GM18868 (cell line): Measurements from ENCODE around the gene ATP10A.

Experiments
- ATAC-seq: cut with Tn5 transposase; IDR thresholded peaks from one replicate; pipeline ENCODE4 v1.9.1; 2021; ENCODE audit warnings: mild to moderate bottlenecking, moderate library complexity; ENCODE audit not compliant: unreplicated experiment

ATP10A gene

GRCh38 chr15:25863111-25863967, at the start of gene ATP10A:
Gene ATP10A (minus strand): TSS chr15:25863327. CDS start chr15:25863096, 231 bp downstream.
- ATAC-seq = no peak

DNA sequence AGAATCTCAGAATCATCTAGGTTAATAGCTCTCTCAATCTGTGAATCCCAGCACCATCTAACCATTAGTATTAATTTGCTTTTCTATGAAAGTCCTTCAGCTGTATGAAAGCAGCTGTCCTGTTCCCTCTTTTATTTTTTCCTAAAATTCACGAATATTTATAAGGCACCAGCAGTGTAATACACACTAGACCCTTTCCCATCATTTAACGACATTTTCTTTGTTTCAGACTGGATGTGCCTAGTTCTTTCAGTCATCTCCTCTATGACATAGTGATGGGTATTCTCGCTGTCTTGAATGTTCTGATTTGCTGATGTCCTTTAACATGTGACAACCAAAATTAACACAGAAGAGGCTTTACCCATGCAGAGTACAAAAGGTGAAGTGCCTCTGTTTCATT, 48.9 kb upstream of the ATP10A start:
- ATAC-seq = no peak

DNA sequence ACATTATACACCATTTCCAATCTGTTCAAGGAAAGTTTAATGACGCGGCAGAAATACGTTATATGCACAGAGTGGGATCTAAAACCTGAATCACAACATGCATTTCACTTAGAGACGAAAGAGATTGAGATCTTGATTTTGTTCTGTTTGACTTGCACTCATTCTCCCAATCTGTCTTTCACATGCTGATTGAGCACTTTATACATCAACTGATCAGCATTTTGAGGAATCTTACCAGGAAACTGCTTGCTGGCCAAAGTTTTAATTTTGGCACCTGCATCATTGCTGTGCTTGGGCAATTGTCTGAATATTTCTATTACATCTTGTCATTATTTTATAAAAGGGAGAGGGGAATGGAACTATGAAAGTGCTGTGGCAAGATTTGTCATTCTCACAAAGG, 47.7 kb upstream of the ATP10A start:
- no peak for ATAC-seq

GRCh38 chr15:25909806-25910205, 46.7 kb upstream of the ATP10A start:
- no peak for ATAC-seq

GRCh38 chr15:25909325-25909724, 46.2 kb upstream of the ATP10A start:
- no peak for ATAC-seq

DNA sequence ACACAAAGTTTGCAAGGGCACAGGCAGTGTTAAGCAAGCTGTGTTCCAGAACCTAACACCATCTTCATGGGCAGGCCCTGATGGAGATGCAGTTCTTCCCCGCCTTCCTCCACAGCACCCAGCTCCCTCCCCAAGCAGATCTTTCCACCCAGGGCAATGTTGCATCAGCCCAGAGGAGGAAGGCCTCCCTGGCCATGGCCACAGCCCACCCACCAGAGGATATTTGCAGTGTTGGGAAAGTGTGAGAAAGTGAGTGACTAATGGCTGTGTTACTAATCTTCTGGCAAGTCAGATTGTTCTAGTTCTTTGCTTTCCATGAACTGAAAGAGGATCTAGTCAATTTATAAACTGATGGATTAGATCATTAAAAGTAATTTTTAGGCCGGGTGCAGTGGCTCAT, 42.0 kb upstream of the ATP10A start:
- no peak for ATAC-seq

GRCh38 chr15:25903024-25903581, 40.0 kb upstream of the ATP10A start:
- ATAC-seq = no peak

DNA sequence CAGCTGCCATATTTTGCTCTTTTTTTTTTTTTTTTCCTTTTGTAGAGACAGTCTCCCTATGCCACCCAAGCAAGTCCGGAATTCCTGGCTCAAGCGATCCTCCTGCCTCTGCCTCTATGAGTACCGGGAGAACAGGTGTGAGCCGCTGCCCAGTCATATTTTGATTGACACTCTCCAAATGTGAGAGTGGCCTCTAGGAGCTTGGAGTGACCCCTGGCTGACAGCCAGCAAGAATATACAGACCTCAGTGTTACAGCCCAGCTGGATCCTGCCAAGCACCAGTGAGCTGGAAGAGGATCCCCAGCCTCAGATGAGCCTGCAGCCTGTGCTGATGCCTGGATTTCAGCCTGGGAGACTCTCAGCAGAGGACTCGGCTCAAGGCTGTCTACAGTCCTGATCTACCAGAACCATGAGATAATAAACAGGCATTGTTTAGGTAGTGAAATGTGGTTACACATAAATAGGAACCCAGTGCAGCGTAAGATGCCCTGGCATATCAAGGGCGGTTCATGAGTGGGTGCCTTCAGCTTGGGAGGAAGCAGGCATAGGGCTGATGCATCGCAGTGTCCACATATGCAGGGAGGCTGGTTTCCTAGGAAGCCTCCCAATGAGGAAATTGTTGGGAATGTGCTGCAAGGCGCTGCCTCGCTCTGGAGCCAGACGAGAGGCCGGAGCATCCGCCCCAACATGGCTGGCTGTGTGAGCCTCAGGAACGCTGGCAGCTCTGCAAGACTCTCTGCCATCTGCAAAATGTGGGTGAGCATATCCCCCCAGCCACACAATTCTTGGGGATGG, 38.9 kb upstream of the ATP10A start:
- ATAC-seq = no peak

DNA sequence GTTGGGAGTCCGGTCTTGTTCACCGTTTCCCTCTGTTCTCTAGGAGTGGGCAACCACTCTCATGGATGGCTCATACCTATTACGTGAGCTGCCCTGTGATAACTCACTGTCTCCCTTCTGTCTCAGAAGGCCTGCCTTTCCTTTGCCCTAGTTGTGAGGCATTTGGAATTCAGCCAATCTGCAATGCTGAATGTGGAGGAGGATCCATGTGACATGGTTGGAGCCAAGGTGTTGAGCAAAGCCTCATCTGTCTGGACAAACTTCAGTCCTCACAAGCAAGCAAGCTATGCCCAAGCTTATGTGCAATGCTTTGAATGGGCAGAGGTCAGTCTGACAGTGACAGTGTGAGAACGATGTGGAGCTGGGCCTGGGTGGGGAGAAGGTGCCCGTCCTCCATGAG, 37.8 kb upstream of the ATP10A start:
- ATAC-seq = no peak

DNA sequence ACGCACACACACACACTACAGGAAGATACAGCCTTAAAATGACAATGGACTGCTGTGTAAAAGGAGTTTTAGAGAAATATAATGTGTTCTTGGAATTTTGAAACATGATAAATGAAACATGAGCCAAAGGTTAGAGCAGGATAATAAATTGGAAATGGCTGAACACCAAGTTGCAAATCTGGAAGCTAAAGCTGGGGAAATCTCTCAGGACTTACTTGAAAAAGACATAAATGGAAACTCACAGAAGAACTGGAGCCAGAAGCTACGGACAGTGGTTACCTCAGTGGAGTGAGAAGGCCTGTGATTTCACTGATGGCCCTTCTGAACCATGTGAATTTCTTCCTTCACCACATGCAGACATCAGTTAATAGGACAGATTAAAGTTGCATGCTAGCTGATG, 37.3 kb upstream of the ATP10A start:
- no peak for ATAC-seq

- no peak for ATAC-seq
These were observed 36.7 kb upstream of the ATP10A start for GRCh38 chr15:25899870-25900269.

DNA sequence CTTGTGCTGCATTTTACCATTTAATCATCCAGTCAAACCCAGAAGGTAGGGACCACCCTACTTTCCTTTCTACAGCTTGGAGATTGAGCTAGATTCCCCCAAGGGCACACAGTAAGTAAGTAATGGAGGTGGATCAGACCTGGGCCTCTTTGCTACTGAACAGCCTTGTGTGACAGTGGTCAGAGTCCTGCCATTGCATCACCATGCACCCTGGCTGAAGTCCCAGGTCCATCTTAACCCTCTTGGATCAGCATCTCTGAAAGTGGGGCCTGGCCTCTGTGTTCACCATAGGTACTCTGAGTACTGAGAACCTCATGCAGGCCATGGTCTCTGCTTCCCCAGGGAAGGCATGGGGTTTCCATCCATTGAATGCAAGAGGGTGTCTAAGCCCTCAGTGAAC, 34.5 kb upstream of the ATP10A start:
- ATAC-seq = no peak

GRCh38 chr15:25894371-25894902, 31.3 kb upstream of the ATP10A start:
- ATAC-seq = no peak

- no peak for ATAC-seq
These were observed 30.5 kb upstream of the ATP10A start for GRCh38 chr15:25893596-25893995.

DNA sequence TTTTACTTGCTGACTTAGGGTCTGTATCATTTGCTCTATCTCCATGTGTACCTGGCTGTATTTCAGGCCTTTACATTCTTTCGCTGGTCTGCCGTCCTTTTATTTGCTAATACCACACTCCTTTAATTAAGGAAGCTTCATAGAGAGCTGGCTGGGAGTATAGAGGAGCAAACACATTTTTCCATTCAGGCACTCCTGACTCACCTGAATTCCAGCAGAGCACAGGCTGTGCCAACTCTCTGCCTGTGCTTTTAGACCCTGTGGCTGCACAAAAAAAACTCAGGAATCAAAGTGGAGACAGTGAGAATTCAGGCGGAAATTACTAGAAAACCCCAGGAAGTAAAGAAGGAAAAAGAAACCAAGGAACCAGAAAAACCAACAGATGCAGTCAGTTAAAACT, 29.0 kb upstream of the ATP10A start:
- no peak for ATAC-seq

DNA sequence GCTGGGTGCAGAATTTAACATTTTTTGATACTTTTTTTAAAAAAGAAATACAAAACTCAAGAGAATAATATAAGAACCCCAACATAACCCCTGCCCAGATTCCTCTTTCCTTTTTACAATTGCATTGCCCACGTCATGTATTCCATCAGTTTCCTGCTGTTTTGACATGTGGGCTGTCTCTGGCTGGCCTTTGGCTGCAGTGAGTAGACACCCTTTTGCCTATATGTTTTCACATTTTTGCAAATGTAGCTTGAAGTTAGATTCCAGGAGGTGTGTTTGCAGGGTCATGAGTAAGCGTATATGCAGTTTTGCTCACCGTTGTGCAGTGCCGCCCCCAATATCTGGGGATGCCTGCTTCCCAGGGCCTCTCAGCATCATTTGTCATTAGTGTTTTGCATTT, 28.0 kb upstream of the ATP10A start:
- no peak for ATAC-seq

DNA sequence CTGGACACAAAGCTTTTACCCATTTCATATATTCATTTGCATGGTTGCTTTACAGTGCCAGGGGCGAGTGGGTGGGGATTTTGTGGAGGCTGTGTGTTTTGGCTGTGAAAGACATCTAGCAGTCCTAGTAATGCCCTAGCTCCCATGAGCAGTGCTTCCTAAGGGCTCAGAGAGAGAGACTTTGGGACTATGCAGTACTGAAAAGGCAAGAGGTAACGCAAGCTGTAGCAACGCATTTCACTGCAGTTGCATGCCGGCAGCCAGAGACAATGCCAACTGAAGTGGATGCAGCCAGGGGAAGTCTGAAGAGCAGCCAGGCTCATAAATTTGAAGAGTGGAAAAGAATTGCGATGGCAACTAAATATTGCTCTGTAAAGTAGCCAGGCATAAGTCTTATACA, 27.4 kb upstream of the ATP10A start:
- no peak for ATAC-seq

GRCh38 chr15:25887870-25888269, 24.7 kb upstream of the ATP10A start:
- no peak for ATAC-seq

DNA sequence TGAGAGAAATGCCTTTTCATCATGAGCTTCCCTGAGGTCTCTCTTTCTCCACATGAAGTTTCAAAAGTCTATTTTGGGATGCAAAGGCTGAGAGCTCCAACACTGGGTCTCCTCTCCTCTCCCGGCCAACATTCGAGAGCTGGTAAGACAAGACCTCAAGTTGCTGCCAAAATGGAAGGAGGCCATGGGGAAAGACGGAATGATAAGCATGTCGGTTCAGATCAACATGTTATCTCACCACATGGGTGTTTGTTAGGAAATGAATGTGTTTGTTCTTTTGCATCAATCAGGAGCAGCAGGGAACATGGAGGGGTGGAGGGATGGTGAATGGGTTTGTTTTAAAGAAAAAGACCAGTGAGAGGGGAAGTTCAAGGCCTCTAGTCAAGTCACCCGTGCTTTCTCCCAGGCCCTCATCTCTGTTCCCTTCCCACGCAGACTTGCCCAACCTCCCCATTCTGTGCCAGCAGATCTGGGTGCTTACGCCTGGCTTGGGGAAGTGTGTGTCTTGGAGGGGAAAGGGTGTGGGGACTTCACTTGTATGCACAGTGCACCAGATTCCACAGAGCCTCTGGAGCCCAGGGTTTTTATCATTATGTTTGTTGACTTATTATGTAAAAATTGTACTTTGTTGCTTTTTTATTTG, 23.5 kb upstream of the ATP10A start:
- ATAC-seq = no peak

- no peak for ATAC-seq
These were observed 21.2 kb upstream of the ATP10A start for GRCh38 chr15:25884370-25884769.
